GM18870 (cell line): ENCODE measurements around the gene H1-8.
"Not testable (repeated sequence)": the region's sequence is repeated elsewhere in the genome, so short reads cannot be mapped to it uniquely, and the experiment has no call there.

Experiments used
- ATAC-seq: cut with Tn5 transposase; IDR thresholded peaks from one replicate; pipeline ENCODE4 v1.9.1; 2021; ENCODE audit warnings: moderate library complexity; ENCODE audit not compliant: unreplicated experiment

Gene H1-8

GRCh38 chr3:129514563-129514962 lies 28.4 kb upstream of the H1-8 start:
- no peak for ATAC-seq

- ATAC-seq: not testable (repeated sequence)
Observed at GRCh38 chr3:129515108-129515820, 27.7 kb upstream of the H1-8 start.

- not testable (repeated sequence) for ATAC-seq
Observed at GRCh38 chr3:129515821-129516432, 27.0 kb upstream of the H1-8 start.

- ATAC-seq: no peak
Observed at GRCh38 chr3:129517516-129517915, 25.5 kb upstream of the H1-8 start.

GRCh38 chr3:129518038-129518561 lies 24.9 kb upstream of the H1-8 start:
- no peak for ATAC-seq

- no peak for ATAC-seq
Observed at GRCh38 chr3:129518581-129518980, 24.4 kb upstream of the H1-8 start.

GRCh38 chr3:129519449-129519848 lies 23.5 kb upstream of the H1-8 start:
- no peak for ATAC-seq

GRCh38 chr3:129519896-129520715 lies 22.9 kb upstream of the H1-8 start:
- no peak for ATAC-seq

- no peak for ATAC-seq
Observed at GRCh38 chr3:129520960-129521359, 22.0 kb upstream of the H1-8 start.

- ATAC-seq: no peak
Observed at GRCh38 chr3:129521611-129522010, 21.4 kb upstream of the H1-8 start.

- ATAC-seq: no peak
Observed at GRCh38 chr3:129522953-129523352, 20.0 kb upstream of the H1-8 start.

GRCh38 chr3:129524081-129524480 lies 18.9 kb upstream of the H1-8 start:
- ATAC-seq: no peak

GRCh38 chr3:129525341-129525968 lies 17.5 kb upstream of the H1-8 start:
- ATAC-seq: no peak

- no peak for ATAC-seq
Observed at GRCh38 chr3:129526121-129526900, 16.7 kb upstream of the H1-8 start.

- ATAC-seq: no peak
Observed at GRCh38 chr3:129527262-129527661, 15.7 kb upstream of the H1-8 start.

- ATAC-seq: no peak
Observed at GRCh38 chr3:129528589-129529100, 14.3 kb upstream of the H1-8 start, which contains the start of gene RHO. Gene RHO (plus strand): TSS chr3:129528639. CDS start chr3:129528734, 95 bp downstream.

- ATAC-seq: no peak
Observed at GRCh38 chr3:129529436-129530210, 13.4 kb upstream of the H1-8 start.

- no peak for ATAC-seq
Observed at GRCh38 chr3:129530251-129530791, 12.7 kb upstream of the H1-8 start.

- no peak for ATAC-seq
Observed at GRCh38 chr3:129530821-129531220, 12.2 kb upstream of the H1-8 start.
